HG02870 (cell line): ENCODE results near the gene AHI1.
A peak's percentile ranks its signal among the peaks of the same experiment; 100 is the strongest.

Experiments used
- ATAC-seq: cut with Tn5 transposase; IDR thresholded peaks from one replicate; pipeline ENCODE4 v1.9.1; 2021; ENCODE audit warnings: mild to moderate bottlenecking, moderate library complexity; ENCODE audit not compliant: unreplicated experiment

Gene AHI1

GRCh38 chr6:135305684-135306083 is 191.9 kb downstream of the AHI1 start:
- ATAC-seq: no peak

GRCh38 chr6:135304883-135305282 is 192.7 kb downstream of the AHI1 start:
- no peak for ATAC-seq

GRCh38 chr6:135301304-135301703 is 196.2 kb downstream of the AHI1 start:
- ATAC-seq: no peak

GRCh38 chr6:135300576-135300975 is 197.0 kb downstream of the AHI1 start:
- ATAC-seq: no peak

- no peak for ATAC-seq
These were observed 198.3 kb downstream of the AHI1 start for GRCh38 chr6:135299256-135299655.

GRCh38 chr6:135298455-135298854 is 199.1 kb downstream of the AHI1 start:
- ATAC-seq: no peak

- no peak for ATAC-seq
These were observed 200.8 kb downstream of the AHI1 start for GRCh38 chr6:135296715-135297114.

- ATAC-seq: no peak
These were observed 202.5 kb downstream of the AHI1 start for GRCh38 chr6:135295085-135295484.

GRCh38 chr6:135291288-135292076 is 206.1 kb downstream of the AHI1 start:
- ATAC-seq: no peak

- no peak for ATAC-seq
These were observed 207.7 kb downstream of the AHI1 start for GRCh38 chr6:135289816-135290215.

- ATAC-seq: no peak
These were observed 210.5 kb downstream of the AHI1 start for GRCh38 chr6:135286962-135287538.

GRCh38 chr6:135285165-135285564 is 212.4 kb downstream of the AHI1 start:
- ATAC-seq: no peak

- ATAC-seq: no peak
These were observed 213.6 kb downstream of the AHI1 start for GRCh38 chr6:135283926-135284325.

- no peak for ATAC-seq
These were observed 215.1 kb downstream of the AHI1 start for GRCh38 chr6:135282395-135282794.

GRCh38 chr6:135281964-135282363 is 215.6 kb downstream of the AHI1 start:
- ATAC-seq: no peak

- no peak for ATAC-seq
These were observed 216.3 kb downstream of the AHI1 start for GRCh38 chr6:135281227-135281626.

- ATAC-seq: no peak
These were observed 217.0 kb downstream of the AHI1 start for GRCh38 chr6:135280375-135281136.

GRCh38 chr6:135277422-135277821 is 220.1 kb downstream of the AHI1 start:
- ATAC-seq: no peak

- peak; percentile 53 for ATAC-seq
These were observed 222.8 kb downstream of the AHI1 start for GRCh38 chr6:135274561-135275293.

- no peak for ATAC-seq
These were observed 225.9 kb downstream of the AHI1 start for GRCh38 chr6:135271626-135272025.
